H1 (cell line): ENCODE measurements around the gene MIER3. TPM values are rescaled to one million over a fixed set of nuclear protein-coding genes. Genes with fewer than 3 reads are reported as not detected.

Experiments used
- CTCF ChIA-PET: fragments of 300-600 bp; sonication (Branson Sonifier 250); formaldehyde crosslinking; loops from one replicate; lab custom pipeline; 2021; ENCODE audit not compliant: partially characterized antibody; lab: Charles Lee
- POLR2A ChIA-PET: fragments of 300-600 bp; sonication (Branson Sonifier 250); formaldehyde crosslinking; loops from one replicate; lab custom pipeline; 2021; ENCODE audit warnings: inconsistent platforms; ENCODE audit not compliant: partially characterized antibody; lab: Charles Lee
- DNase-seq, 2 experiments: peaks; one replicate each; pipeline versions ENCODE4 v3.0.0 to v3.0.0-alpha.2; 2010 to 2022; ENCODE audit warnings: low spot score in 2 of 2, low read depth in 1 of 2, mixed read lengths in 1 of 2
- FAIRE-seq: peaks from 2 replicates; lab custom pipeline; 2011; peaks lifted over from hg19 to GRCh38; lab: Jason Lieb, UNC
- H2AFZ ChIP-seq: 2 replicates; pipeline ENCODE4 v1.8.1; 2012; ENCODE audit warnings: low read length, inconsistent platforms
- H2AK5ac ChIP-seq: 2 replicates; pipeline ENCODE4 v1.6.1; 2013; ENCODE audit warnings: low read depth, low read length
- H2BK120ac ChIP-seq: replicated peaks from 2 replicates; pipeline ENCODE3; 2013; ENCODE audit warnings: low read depth, low read length, inconsistent platforms
- H2BK12ac ChIP-seq: 2 replicates; pipeline ENCODE4 v1.6.1; 2013; ENCODE audit warnings: low read depth, low read length
- H2BK15ac ChIP-seq: 2 replicates; pipeline ENCODE4 v1.6.1; 2013; ENCODE audit warnings: low read length
- H2BK20ac ChIP-seq: 2 replicates; pipeline ENCODE4 v1.6.1; 2013; ENCODE audit warnings: low read length
- H2BK5ac ChIP-seq: 2 replicates; pipeline ENCODE4 v1.6.1; 2013; ENCODE audit warnings: low read depth, low read length
- H3K14ac ChIP-seq: 2 replicates; pipeline ENCODE4 v1.6.1; 2013; ENCODE audit warnings: inconsistent platforms; ENCODE audit not compliant: insufficient read length
- H3K18ac ChIP-seq: 2 replicates; pipeline ENCODE4 v1.6.1; 2013; ENCODE audit warnings: low read length; ENCODE audit errors: extremely low read depth
- H3K23ac ChIP-seq: 2 replicates; pipeline ENCODE4 v1.6.1; 2013; ENCODE audit warnings: inconsistent platforms; ENCODE audit not compliant: insufficient read length
- H3K23me2 ChIP-seq: 2 replicates; pipeline ENCODE4 v1.6.1; 2013; ENCODE audit warnings: low read depth, low read length
- H3K27ac ChIP-seq: 2 replicates; pipeline ENCODE4 v1.6.1; 2011; ENCODE audit warnings: low read depth, low read length, inconsistent platforms
- H3K27me3 ChIP-seq, 4 experiments: replicated peaks in 1 of 4; 1 replicate in 1 of 4; 2 replicates in 3 of 4; pipeline versions ENCODE4 v1.6.1 to v1.8.1; 2011 to 2013; ENCODE audit warnings: low read length in 3 of 4, mild to moderate bottlenecking in 3 of 4, inconsistent platforms in 2 of 4, mixed read lengths in 2 of 4, moderate library complexity in 1 of 4; ENCODE audit not compliant: control insufficient read depth in 3 of 4, insufficient read depth in 3 of 4; ENCODE audit errors: extremely low read depth in 1 of 4
- H3K36me3 ChIP-seq, 4 experiments: 2 replicates each; pipeline versions ENCODE4 v1.6.1 to v1.8.1; 2011 to 2013; ENCODE audit warnings: mild to moderate bottlenecking in 4 of 4, low read length in 3 of 4, moderate library complexity in 2 of 4, control low read depth in 1 of 4, inconsistent platforms in 1 of 4; ENCODE audit not compliant: insufficient read depth in 4 of 4, control insufficient read depth in 2 of 4
- H3K4ac ChIP-seq: replicated peaks from 2 replicates; pipeline ENCODE3; 2013; ENCODE audit warnings: low read length, low read depth, mixed read lengths, inconsistent platforms; ENCODE audit not compliant: insufficient read length
- H3K4me1 ChIP-seq, 4 experiments: replicated peaks in 1 of 4; 1 replicate in 1 of 4; 2 replicates in 3 of 4; pipeline versions ENCODE4 v1.6.1 to v1.8.1; 2011 to 2013; ENCODE audit warnings: low read length in 3 of 4, inconsistent platforms in 2 of 4, mixed read lengths in 1 of 4; ENCODE audit not compliant: insufficient read depth in 4 of 4, control insufficient read depth in 3 of 4
- H3K4me2 ChIP-seq, 2 experiments: 2 replicates each; pipeline versions ENCODE4 v1.6.1 to v1.8.1; 2011 to 2013; ENCODE audit warnings: low read depth in 2 of 2, low read length in 2 of 2, control low read depth in 1 of 2, inconsistent platforms in 1 of 2, mild to moderate bottlenecking in 1 of 2; ENCODE audit not compliant: insufficient read depth in 1 of 2
- H3K4me3 ChIP-seq, 4 experiments: fragments of 200-600, 300-600 bp in 1 of 4; sonication (generic), shearing (Covaris generic), sonication (Bioruptor Twin) in 1 of 4; 2 replicates each; pipeline versions ENCODE4 v1.5.1 to v1.8.1; 2011 to 2016; ENCODE audit warnings: low read length in 4 of 4, low read depth in 3 of 4, control low read depth in 2 of 4, inconsistent platforms in 2 of 4, mild to moderate bottlenecking in 2 of 4, mixed read lengths in 1 of 4, moderate library complexity in 1 of 4; ENCODE audit not compliant: insufficient read depth in 2 of 4; ENCODE audit errors: extremely low read depth in 1 of 4
- H3K56ac ChIP-seq: replicated peaks from 2 replicates; pipeline ENCODE3; 2013; ENCODE audit warnings: low read depth, mild to moderate bottlenecking, mixed read lengths, low read length, inconsistent platforms; ENCODE audit not compliant: insufficient read length
- H3K79me1 ChIP-seq: 2 replicates; pipeline ENCODE4 v1.6.1; 2013; ENCODE audit warnings: low read depth, low read length, control low read depth
- H3K79me2 ChIP-seq, 2 experiments: 2 replicates each; pipeline versions ENCODE4 v1.6.1 to v1.8.1; 2012 to 2013; ENCODE audit warnings: low read length in 2 of 2, mild to moderate bottlenecking in 2 of 2, inconsistent platforms in 1 of 2; ENCODE audit not compliant: insufficient read depth in 2 of 2, control insufficient read depth in 1 of 2
- H3K9ac ChIP-seq, 4 experiments: replicated peaks in 1 of 4; 1 replicate in 1 of 4; 2 replicates in 3 of 4; pipeline versions ENCODE4 v1.6.1 to v1.8.1; 2011 to 2013; ENCODE audit warnings: low read depth in 3 of 4, low read length in 3 of 4, control low read depth in 2 of 4, mild to moderate bottlenecking in 2 of 4, moderate library complexity in 2 of 4, inconsistent platforms in 1 of 4; ENCODE audit errors: extremely low read depth in 1 of 4
- H3K9me3 ChIP-seq, 2 experiments: 2 replicates each; pipeline versions ENCODE4 v1.6.1 to v1.8.1; 2012 to 2013; ENCODE audit warnings: mild to moderate bottlenecking in 2 of 2, moderate library complexity in 2 of 2, control low read depth in 1 of 2, inconsistent platforms in 1 of 2, low read depth in 1 of 2, low read length in 1 of 2, mixed read lengths in 1 of 2; ENCODE audit not compliant: insufficient read depth in 2 of 2
- H4K20me1 ChIP-seq, 2 experiments: replicated peaks in 1 of 2; 2 replicates each; pipeline versions ENCODE3 to v1.8.1; 2011 to 2013; ENCODE audit warnings: inconsistent platforms in 2 of 2, low read length in 2 of 2, mild to moderate bottlenecking in 1 of 2; ENCODE audit not compliant: insufficient read depth in 2 of 2, control insufficient read depth in 1 of 2
- H4K5ac ChIP-seq: 2 replicates; pipeline ENCODE4 v1.6.1; 2013; ENCODE audit warnings: low read length, low read depth, mixed read lengths, inconsistent platforms; ENCODE audit not compliant: insufficient read length
- H4K8ac ChIP-seq: 2 replicates; pipeline ENCODE4 v1.8.0; 2013; ENCODE audit warnings: mild to moderate bottlenecking, moderate library complexity, low read length, inconsistent platforms; ENCODE audit not compliant: insufficient read depth; ENCODE audit errors: extremely low read depth
- H4K91ac ChIP-seq: replicated peaks from 2 replicates; pipeline ENCODE3; 2013; ENCODE audit warnings: low read length, mixed read lengths, inconsistent platforms; ENCODE audit not compliant: insufficient read length
- CBX8 ChIP-seq: fragments of 300-800, 300-1000 bp; sonication (generic); IDR thresholded peaks from 2 replicates; pipeline ENCODE4 v1.7.1; 2016; ENCODE audit warnings: low read depth, low read length, borderline replicate concordance
- EP300 ChIP-seq, 2 experiments: IDR thresholded peaks; 1 replicate in 1 of 2; 2 replicates in 1 of 2; pipeline ENCODE4 v1.6.1; 2011 to 2012; ENCODE audit warnings: low read depth in 2 of 2, low read length in 2 of 2, mild to moderate bottlenecking in 2 of 2, borderline replicate concordance in 1 of 2, inconsistent platforms in 1 of 2, moderate library complexity in 1 of 2
- FOSL1 ChIP-seq: IDR thresholded peaks from 2 replicates; pipeline ENCODE4 v1.6.1; 2011; ENCODE audit warnings: mild to moderate bottlenecking, low read depth, low read length, moderate library complexity; ENCODE audit not compliant: insufficient read depth
- KDM5A ChIP-seq: fragments of 200-600 bp; IDR thresholded peaks from 2 replicates; pipeline ENCODE4 v1.7.1; 2012; ENCODE audit warnings: mild to moderate bottlenecking, low read length, inconsistent platforms, mixed read lengths
- NRF1 ChIP-seq: IDR thresholded peaks from 2 replicates; pipeline ENCODE4 v1.6.1; 2011; ENCODE audit warnings: mild to moderate bottlenecking, low read depth, low read length, improper control_type of control experiment
- PHF8 ChIP-seq: fragments of 200-600 bp; sonication (generic); conservative IDR thresholded peaks from 2 replicates; pipeline ENCODE4 v1.7.1; 2012; ENCODE audit warnings: low read depth, mild to moderate bottlenecking, inconsistent platforms, low read length, moderate library complexity
- POLR2A ChIP-seq, 2 experiments: IDR thresholded peaks; 1 replicate in 1 of 2; 2 replicates in 1 of 2; pipeline ENCODE4 v1.6.1; 2011; ENCODE audit warnings: low read depth in 2 of 2, low read length in 2 of 2, mild to moderate bottlenecking in 2 of 2; ENCODE audit errors: control extremely low read depth in 1 of 2
- RFX5 ChIP-seq: IDR thresholded peaks from 2 replicates; pipeline ENCODE4 v1.6.1; 2011; ENCODE audit warnings: low read depth, low read length, improper control_type of control experiment, borderline replicate concordance
- SIX5 ChIP-seq: IDR thresholded peaks from 2 replicates; pipeline ENCODE4 v1.6.1; 2011; ENCODE audit warnings: mild to moderate bottlenecking, low read depth, low read length
- SP4 ChIP-seq: IDR thresholded peaks from 2 replicates; pipeline ENCODE4 v1.6.1; 2012; ENCODE audit warnings: low read length, inconsistent platforms
- TCF12 ChIP-seq: IDR thresholded peaks from 2 replicates; pipeline ENCODE4 v1.6.1; 2011; ENCODE audit warnings: low read depth, mild to moderate bottlenecking, low read length
- WGBS, 2 experiments: shearing (Covaris generic) in 1 of 2; methylation state at CpG; one replicate each; pipeline versions ENCODE4 v1.1.6 to v1.1.7; 2013 to 2015; ENCODE audit warnings: low lambda C conversion rate in 2 of 2, mixed read lengths in 2 of 2, inconsistent platforms in 1 of 2, low coverage in 1 of 2, missing lambda C conversion rate in 1 of 2; ENCODE audit not compliant: insufficient replicate concordance in 2 of 2, insufficient coverage in 1 of 2, insufficient read length in 1 of 2; ENCODE audit errors: extremely low coverage in 1 of 2, missing lambda C conversion rate in 1 of 2; 5-methylcytosine and 5-hydroxymethylcytosine counted together
- polyA plus RNA-seq, 7 experiments: library from polyadenylated mRNA; depleted of rRNA in 3 of 7; stranded (reverse) in 5 of 7; unstranded in 2 of 7; fragments of >200 nt in 5 of 7; fragments of 200-250 nt in 2 of 7; gene quantifications; 1 replicate in 5 of 7; 2 replicates in 1 of 7; 4 replicates in 1 of 7; pipeline versions ENCODE4 v1.2.1 to v1.2.3, GENCODE V29; 2011 to 2013; ENCODE audit warnings: missing spikeins in 2 of 7, mixed read lengths in 2 of 7
- total RNA-seq: library from RNA; stranded (reverse); fragmentation: NEBNext Ultra II Directional; extraction: Animal tissue kit (Norgen Biotek cat#: 25700); gene quantifications from 2 replicates; pipeline ENCODE4 v1.2.1, GENCODE V29; 2021

The MIER3 gene
- total and polyA plus RNA-seq, 2 of the 8 experiments (the other 6 are each of a cell fraction or from before 2014, with no cell fraction given): 9.6 to 33.3 TPM

- Histone ChIP-seq H4K91ac (no peak overlapping the region), H4K5ac (no peak overlapping the region), H3K79me1 (no peaks in the 10 kb centered on the region), H3K56ac (no peak overlapping the region), H3K27ac (no peak overlapping the region), H3K4me3 (no peak overlapping the region), H2AFZ (no peak overlapping the region), H2BK15ac (no peak overlapping the region), H3K14ac (no peak overlapping the region), H3K9ac (no peak overlapping the region), H3K9me3 (no peaks in the 10 kb centered on the region), H3K4me1 (no peaks in the 10 kb centered on the region), H3K27me3 (no peaks in the 10 kb centered on the region), H3K4ac (no peak overlapping the region), H3K36me3 (peaks cover 16 to 81% (median 57%) of the 10 kb centered on the region in 4 experiments; a peak in 7 of 8 replicates), H3K4me2 (no peak overlapping the region), H4K8ac (no peak overlapping the region), H2AK5ac (no peak overlapping the region), H3K18ac (no peak overlapping the region), H3K79me2 (peaks cover 0 to 10% of the 10 kb centered on the region in 2 experiments; a peak in 1 of 4 replicates), H2BK12ac (no peak overlapping the region), H2BK120ac (no peak overlapping the region), H3K23ac (no peak overlapping the region), H4K20me1 (peaks cover 0 to 9% of the 10 kb centered on the region in 2 experiments), H2BK5ac (no peak overlapping the region), H2BK20ac (no peak overlapping the region), H3K23me2 (no peaks in the 10 kb centered on the region)
- WGBS, 2 experiments: 89% methylated on average over 1 of the region's 1 CpG; no CpG with 5 or more reads in 1 of the 2 experiments
- FAIRE-seq (no peak), DNase-seq (no peak)
- CTCF ChIA-PET: no interaction called here
- POLR2A ChIA-PET: interaction anchor here (1.2 kb wide), 1 partner anchor 8 kb away, joined by 5 read pairs; no protein-coding TSS in a partner anchor
- TF ChIP-seq RFX5 (no peak), PHF8 (no peak), POLR2A (IDR thresholded peaks at IDR 0.05; ENCODE audit: control extremely low read depth in 1 of 2, low read depth in 2 of 2, low read length in 2 of 2) (no peak), FOSL1 (no peak), SIX5 (no peak), CBX8 (no peak), KDM5A (no peak), TCF12 (no peak), SP4 (no peak), NRF1 (no peak), EP300 (IDR thresholded peaks at IDR 0.05; ENCODE audit: borderline replicate concordance in 1 of 2, low read depth in 2 of 2, low read length in 2 of 2) (no peak)
Observed at GRCh38 chr5:56941981-56942380, 9.9 kb downstream of the MIER3 start.
